ENCODE measurements around the gene MT4.

- no peak for TF ChIP-seq CTCF (IDR thresholded peaks at IDR 0.05)
- TF ChIP-seq POLR2A (IDR thresholded peaks at IDR 0.05) = no peak
These were observed 53.3 kb downstream of the MT4 start for GRCh38 chr16:56618138-56618537.

Data from esophagus squamous epithelium (tissue), 4 donors.